Activated CD8-positive, alpha-beta T cell treated with anti-CD3 and anti-CD28 coated beads for 36 hours (primary cell): ENCODE results near the gene ATAD3C. TPM values are rescaled to one million over a fixed set of nuclear protein-coding genes. Genes with fewer than 3 reads are reported as not detected.

Source experiments
- ATAC-seq: fragments of 200-7000 bp; cut with Tn5 transposase; one replicate; pipeline ENCODE4 v1.10.0; 2021; ENCODE audit warnings: mild to moderate bottlenecking, moderate library complexity
- CTCF ChIA-PET: fragments of 350-600 bp; sonication (Branson Sonifier 250); formaldehyde crosslinking; loops from one replicate; lab custom pipeline; 2021; ENCODE audit warnings: antibody characterized with exemption; lab: Charles Lee
- POLR2A ChIA-PET: fragments of 350-600 bp; sonication (Branson Sonifier 250); formaldehyde crosslinking; loops from one replicate; lab custom pipeline; 2021; ENCODE audit warnings: antibody characterized with exemption; lab: Charles Lee
- DNase-seq: peaks from one replicate; pipeline ENCODE4 v3.0.0-alpha.2; 2020
- H3K27ac Mint-ChIP-seq: one replicate; pipeline ENCODE4 v1.8.0; 2021; ENCODE audit warnings: mild to moderate bottlenecking, mixed read lengths
- H3K27me3 Mint-ChIP-seq: one replicate; pipeline ENCODE4 v1.8.0; 2021; ENCODE audit warnings: mixed read lengths
- H3K36me3 Mint-ChIP-seq: one replicate; pipeline ENCODE4 v1.8.0; 2021; ENCODE audit warnings: low read depth, mixed read lengths
- H3K4me1 Mint-ChIP-seq: one replicate; pipeline ENCODE4 v1.8.0; 2021; ENCODE audit warnings: low read depth, mixed read lengths
- H3K4me3 Mint-ChIP-seq: one replicate; pipeline ENCODE4 v1.8.0; 2021; ENCODE audit warnings: mild to moderate bottlenecking, moderate library complexity, mixed read lengths
- H3K9me3 Mint-ChIP-seq: one replicate; pipeline ENCODE4 v1.8.0; 2021; ENCODE audit warnings: mixed read lengths
- intact Hi-C: fragments of 100-400 bp; cut with micrococcal nuclease; formaldehyde crosslinking; loops from one replicate; pipeline ENCODE4 v1.10.0; 2022
- total RNA-seq, 2 experiments: library from RNA; stranded (reverse); gene quantifications; one replicate each; pipeline ENCODE4 v1.2.3, GENCODE V29; 2021
- TF ChIP-seq, protein P1 (sequence below): fragments of 200-600 bp; IDR thresholded peaks from one replicate; pipeline ENCODE4 v1.8.0; 2022; ENCODE audit warnings: antibody characterized with exemption, mild to moderate bottlenecking

ATAD3C gene
- total RNA-seq, 2 experiments from 2014 or later = 0.99 to 1.8 TPM

DNA sequence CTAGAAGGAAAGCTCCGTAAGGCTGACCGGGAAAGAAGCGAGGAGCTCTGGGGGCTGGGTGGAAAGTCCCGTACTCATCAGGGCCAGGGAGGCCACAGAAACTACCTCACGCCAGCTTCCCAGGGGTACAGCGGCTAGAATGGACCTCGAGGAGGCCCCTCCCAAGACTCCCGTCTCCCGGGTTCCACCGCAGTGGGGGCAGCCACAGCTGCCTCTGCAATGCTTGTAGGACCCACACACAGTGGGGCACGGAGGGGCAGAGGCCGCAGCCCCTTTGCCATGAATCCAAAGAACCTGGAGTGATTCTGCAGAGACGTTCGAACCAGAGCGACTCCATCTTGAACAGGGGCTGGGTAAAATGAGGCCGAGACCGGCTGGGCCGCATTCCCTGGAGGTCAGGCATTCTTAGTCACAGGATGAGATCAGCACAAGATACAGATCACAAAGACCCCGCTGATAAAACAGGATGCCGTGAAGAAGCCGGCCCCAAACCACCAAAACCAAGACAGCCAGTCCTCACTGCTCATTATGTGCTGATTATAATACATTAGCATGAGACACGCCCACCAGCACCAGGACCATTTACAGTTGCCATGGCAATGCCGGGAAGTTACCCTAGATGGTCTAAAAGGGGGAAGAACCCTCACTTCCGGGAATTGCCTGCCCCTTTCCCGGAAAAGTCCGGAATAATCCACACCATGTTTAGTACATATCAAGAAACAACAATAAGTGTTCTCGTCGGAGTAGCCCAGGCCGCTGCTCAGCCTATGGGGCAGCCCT is 26.8 kb upstream of the ATAD3C start:
- CTCF ChIA-PET = interaction anchor here (2.2 kb wide), 1 partner anchor 18 kb away, joined by 8 read pairs; no protein-coding TSS in a partner anchor
- Mint-ChIP-seq H3K4me1 (peaks cover 19% of the 10 kb centered on the region), H3K27me3 (peaks cover 20% of the 10 kb centered on the region), H3K27ac (no peak overlapping the region), H3K9me3 (no peaks in the 10 kb centered on the region), H3K36me3 (no peaks in the 10 kb centered on the region), H3K4me3 (no peak overlapping the region)
- POLR2A ChIA-PET = no interaction called here
- intact Hi-C loops = no loop called here
- TF ChIP-seq, protein P1, sequence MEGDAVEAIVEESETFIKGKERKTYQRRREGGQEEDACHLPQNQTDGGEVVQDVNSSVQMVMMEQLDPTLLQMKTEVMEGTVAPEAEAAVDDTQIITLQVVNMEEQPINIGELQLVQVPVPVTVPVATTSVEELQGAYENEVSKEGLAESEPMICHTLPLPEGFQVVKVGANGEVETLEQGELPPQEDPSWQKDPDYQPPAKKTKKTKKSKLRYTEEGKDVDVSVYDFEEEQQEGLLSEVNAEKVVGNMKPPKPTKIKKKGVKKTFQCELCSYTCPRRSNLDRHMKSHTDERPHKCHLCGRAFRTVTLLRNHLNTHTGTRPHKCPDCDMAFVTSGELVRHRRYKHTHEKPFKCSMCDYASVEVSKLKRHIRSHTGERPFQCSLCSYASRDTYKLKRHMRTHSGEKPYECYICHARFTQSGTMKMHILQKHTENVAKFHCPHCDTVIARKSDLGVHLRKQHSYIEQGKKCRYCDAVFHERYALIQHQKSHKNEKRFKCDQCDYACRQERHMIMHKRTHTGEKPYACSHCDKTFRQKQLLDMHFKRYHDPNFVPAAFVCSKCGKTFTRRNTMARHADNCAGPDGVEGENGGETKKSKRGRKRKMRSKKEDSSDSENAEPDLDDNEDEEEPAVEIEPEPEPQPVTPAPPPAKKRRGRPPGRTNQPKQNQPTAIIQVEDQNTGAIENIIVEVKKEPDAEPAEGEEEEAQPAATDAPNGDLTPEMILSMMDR = no peak
- DNase-seq = peak; percentile 73
- peak; percentile 51 for ATAC-seq

DNA sequence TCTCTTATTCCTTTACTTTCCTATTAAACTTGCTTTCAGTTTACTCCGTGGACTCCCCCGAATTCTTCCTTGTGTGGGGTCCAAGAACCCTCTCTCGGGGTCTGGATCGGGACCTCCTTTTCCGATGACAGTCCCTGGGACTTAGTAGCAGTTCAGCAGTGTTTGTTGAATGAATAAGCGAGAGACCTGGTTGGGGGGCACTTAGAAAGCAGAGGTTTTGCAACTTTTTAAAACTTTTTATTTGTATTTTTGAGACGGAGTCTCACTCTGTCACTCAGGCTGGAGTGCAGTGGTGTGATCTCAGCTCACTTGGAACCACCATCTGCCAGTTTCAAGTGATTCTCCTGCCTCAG is 26.3 kb upstream of the ATAD3C start:
- intact Hi-C loops = no loop called here
- no peak for DNase-seq
- no peaks in the 10 kb centered on the region for H3K9me3 Mint-ChIP-seq

DNA sequence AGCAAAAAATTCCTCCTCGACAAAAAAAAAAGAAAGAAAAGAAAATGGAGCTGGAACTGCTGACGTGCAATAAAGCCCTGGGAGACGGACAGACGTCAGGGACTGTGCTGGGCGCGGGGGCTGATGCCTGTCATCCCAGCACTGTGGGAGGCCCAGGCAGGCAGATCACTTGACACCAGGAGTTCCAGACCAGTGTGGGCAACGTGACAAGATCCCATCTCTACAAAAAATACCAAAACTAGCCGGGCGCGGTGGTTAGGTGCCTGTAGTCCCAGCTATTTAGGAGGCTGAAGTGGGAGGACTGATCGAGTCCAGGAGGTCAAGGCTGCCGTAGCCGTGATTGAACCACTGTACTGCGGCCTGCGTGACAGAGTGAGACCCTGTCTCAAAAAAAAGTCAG is 24.8 kb upstream of the ATAD3C start:
- Mint-ChIP-seq H3K27ac (no peak overlapping the region), H3K27me3 (peaks cover 24% of the 10 kb centered on the region), H3K9me3 (no peaks in the 10 kb centered on the region), H3K36me3 (no peaks in the 10 kb centered on the region), H3K4me3 (no peak overlapping the region), H3K4me1 (peaks cover 14% of the 10 kb centered on the region)
- DNase-seq = no peak
- TF ChIP-seq, protein P1 = no peak
- no peak for ATAC-seq
- intact Hi-C loops = no loop called here
- ChIA-PET CTCF (interaction anchor here (2.5 kb wide), 1 partner anchor 16 kb away, joined by 8 read pairs; no protein-coding TSS in a partner anchor), POLR2A (no interaction called here)

More for the DNA sequence above, 26.3 kb upstream of the ATAD3C start:
- ATAC-seq = no peak
- ChIA-PET POLR2A (no interaction called here), CTCF (interaction anchor here (2.2 kb wide), 1 partner anchor 18 kb away, joined by 8 read pairs; no protein-coding TSS in a partner anchor)
- H3K27me3 Mint-ChIP-seq = peaks cover 20% of the 10 kb centered on the region
- no peak overlapping the region for H3K4me3 Mint-ChIP-seq
- no peaks in the 10 kb centered on the region for H3K36me3 Mint-ChIP-seq
- H3K27ac Mint-ChIP-seq = no peak overlapping the region
- H3K4me1 Mint-ChIP-seq = peaks cover 13% of the 10 kb centered on the region
- TF ChIP-seq, protein P1 = no peak

DNA sequence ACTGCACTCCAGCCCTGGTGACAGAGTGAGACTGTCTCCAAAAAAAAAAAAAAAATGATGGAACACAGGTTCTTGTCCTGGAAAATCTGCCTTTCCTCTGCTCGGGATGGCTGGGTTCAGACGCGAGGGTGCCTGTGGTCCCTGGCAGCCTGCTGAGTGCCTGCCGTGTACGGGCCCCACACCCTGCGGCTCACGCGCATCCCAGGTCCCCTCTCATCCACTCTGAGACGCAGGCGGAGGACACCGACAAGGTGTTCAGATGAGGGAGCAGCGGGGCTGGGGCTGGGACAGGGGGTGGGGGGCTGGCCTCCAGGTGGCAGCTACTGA is 24.1 kb upstream of the ATAD3C start:
- no peak overlapping the region for H3K27ac Mint-ChIP-seq
- peaks cover 14% of the 10 kb centered on the region for H3K4me1 Mint-ChIP-seq
- peaks cover 28% of the 10 kb centered on the region for H3K27me3 Mint-ChIP-seq
- ATAC-seq (no peak), DNase-seq (no peak)
- intact Hi-C loops = no loop called here
- ChIA-PET CTCF (interaction anchor here (2.5 kb wide), 1 partner anchor 16 kb away, joined by 8 read pairs; no protein-coding TSS in a partner anchor), POLR2A (no interaction called here)
- H3K9me3 Mint-ChIP-seq = no peaks in the 10 kb centered on the region
- no peaks in the 10 kb centered on the region for H3K36me3 Mint-ChIP-seq
- TF ChIP-seq, protein P1 = no peak
- H3K4me3 Mint-ChIP-seq = no peak overlapping the region

DNA sequence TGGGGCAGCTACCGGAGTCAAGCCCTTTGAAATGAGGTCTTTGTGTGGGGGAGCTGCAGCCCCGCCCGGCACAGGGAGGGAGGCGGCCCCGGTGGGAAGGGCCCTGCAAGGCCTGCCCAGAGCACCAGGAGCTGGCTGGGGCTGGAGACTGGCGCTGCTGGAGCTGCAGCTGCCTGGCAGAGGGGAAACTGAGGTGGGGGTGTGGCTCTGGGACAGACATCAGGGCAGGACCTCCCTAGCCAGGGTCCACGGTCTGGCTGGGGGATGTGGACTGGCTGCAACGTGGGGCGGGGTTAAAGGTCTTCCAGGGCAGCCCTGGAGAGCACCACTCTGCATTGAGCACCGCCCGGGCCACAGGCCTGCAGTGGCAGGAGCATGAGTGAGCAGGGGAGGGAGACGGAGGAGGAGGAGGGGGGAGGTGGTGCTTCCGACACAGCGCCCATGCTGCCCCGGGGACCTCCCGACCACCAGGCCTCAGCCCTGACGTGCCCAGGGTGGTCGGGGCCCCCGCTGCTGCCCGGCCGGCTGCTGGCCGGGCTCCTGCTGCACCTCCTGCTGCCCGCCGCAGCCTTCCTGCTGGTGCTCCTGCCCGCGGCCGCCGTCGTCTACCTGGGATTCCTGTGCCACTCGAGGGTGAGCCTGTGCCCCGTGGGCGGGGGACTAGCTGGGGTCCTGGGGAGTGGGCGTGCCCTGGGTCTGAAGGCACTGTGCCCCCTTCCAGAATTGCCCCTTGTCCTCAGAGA is 23.6 kb upstream of the ATAD3C start:
- ChIA-PET POLR2A (interaction anchor here (0.6 kb wide), 1 partner anchor 26 kb away, joined by 3 read pairs; no protein-coding TSS in a partner anchor), CTCF (interaction anchor here (2.5 kb wide), 1 partner anchor 15 kb away, joined by 8 read pairs; no protein-coding TSS in a partner anchor)
- H3K4me3 Mint-ChIP-seq = no peak overlapping the region
- peaks cover 26% of the 10 kb centered on the region for H3K27me3 Mint-ChIP-seq
- H3K4me1 Mint-ChIP-seq = peaks cover 14% of the 10 kb centered on the region
- H3K27ac Mint-ChIP-seq = no peak overlapping the region
- ATAC-seq (no peak), DNase-seq (no peak)
- TF ChIP-seq, protein P1 = no peak
- H3K9me3 Mint-ChIP-seq = no peaks in the 10 kb centered on the region
- H3K36me3 Mint-ChIP-seq = no peaks in the 10 kb centered on the region
- intact Hi-C loops = no loop called here
